Esophagus muscularis mucosa (tissue), 4 donors: ENCODE measurements around the gene SLC38A8. TPM values are rescaled to one million over a fixed set of nuclear protein-coding genes. Genes with fewer than 3 reads are reported as not detected.

Experiments
- DNase-seq: peaks from one replicate; pipeline ENCODE4 v3.0.0-alpha.2; 2017; ENCODE audit errors: extremely low spot score
- H3K27ac ChIP-seq, 4 donors: fragments of 200-600 bp; sonication (generic); replicated peaks in 1 of 4; 1 replicate in 3 of 4; 2 replicates in 1 of 4; pipeline ENCODE4 v1.5.1; 2016 to 2019; ENCODE audit warnings: mild to moderate bottlenecking in 1 of 4
- H3K27me3 ChIP-seq, 4 donors: fragments of 200-600 bp; sonication (generic); one replicate each; pipeline versions ENCODE4 v1.5.1 to v1.6.0; 2016 to 2019
- H3K36me3 ChIP-seq, 4 donors: fragments of 200-600 bp; sonication (generic); one replicate each; pipeline ENCODE4 v1.5.1; 2016 to 2019
- H3K4me1 ChIP-seq, 4 donors: fragments of 200-600 bp; sonication (generic); one replicate each; pipeline ENCODE4 v1.5.1; 2016 to 2019
- H3K4me3 ChIP-seq, 4 donors: fragments of 200-600 bp; sonication (generic); 1 replicate in 2 of 4; 2 replicates in 2 of 4; pipeline ENCODE4 v1.5.1; 2016 to 2019; ENCODE audit warnings: mild to moderate bottlenecking in 4 of 4, moderate library complexity in 1 of 4
- H3K9me3 ChIP-seq, 4 donors: fragments of 200-600 bp; sonication (generic); 1 replicate in 3 of 4; 2 replicates in 1 of 4; pipeline ENCODE4 v1.5.1; 2016 to 2019
- CTCF ChIP-seq, 3 experiments: fragments of 200-600 bp in 2 of 3; fragments of 450-650 bp in 1 of 3; sonication (generic) in 2 of 3; IDR thresholded peaks; one replicate each; pipeline ENCODE4 v1.5.1; 2017 to 2019; ENCODE audit warnings: antibody characterized with exemption in 3 of 3, mild to moderate bottlenecking in 2 of 3, moderate library complexity in 1 of 3
- EP300 ChIP-seq: sonication (generic); formaldehyde crosslinking; IDR thresholded peaks from one replicate; pipeline ENCODE4 v1.6.1; 2017; ENCODE audit warnings: antibody characterized with exemption
- POLR2A ChIP-seq: fragments of 450-650 bp; IDR thresholded peaks from one replicate; pipeline ENCODE4 v1.6.1; 2017; ENCODE audit warnings: antibody characterized with exemption, moderate library complexity, mild to moderate bottlenecking, low read depth
- POLR2AphosphoS5 ChIP-seq, 2 donors: sonication (generic); formaldehyde crosslinking; IDR thresholded peaks; one replicate each; pipeline ENCODE4 v1.6.1; 2017; ENCODE audit warnings: antibody characterized with exemption in 2 of 2
- WGBS: methylation state at CpG from one replicate; pipeline ENCODE4 v1.1.5; 2018; 5-methylcytosine and 5-hydroxymethylcytosine counted together
- intact Hi-C: fragments of 100-400 bp; cut with DNase I; formaldehyde crosslinking; loops from one replicate; pipeline ENCODE4 v1.15.1; 2023
- total RNA-seq, 4 donors: library from RNA; depleted of rRNA; stranded (reverse); fragments of >200 nt; gene quantifications; one replicate each; pipeline versions ENCODE4 v1.1.0 to v1.2.1, GENCODE V29; 2016

Gene SLC38A8
- total RNA-seq, 4 donors from 2014 or later: not detected

DNA sequence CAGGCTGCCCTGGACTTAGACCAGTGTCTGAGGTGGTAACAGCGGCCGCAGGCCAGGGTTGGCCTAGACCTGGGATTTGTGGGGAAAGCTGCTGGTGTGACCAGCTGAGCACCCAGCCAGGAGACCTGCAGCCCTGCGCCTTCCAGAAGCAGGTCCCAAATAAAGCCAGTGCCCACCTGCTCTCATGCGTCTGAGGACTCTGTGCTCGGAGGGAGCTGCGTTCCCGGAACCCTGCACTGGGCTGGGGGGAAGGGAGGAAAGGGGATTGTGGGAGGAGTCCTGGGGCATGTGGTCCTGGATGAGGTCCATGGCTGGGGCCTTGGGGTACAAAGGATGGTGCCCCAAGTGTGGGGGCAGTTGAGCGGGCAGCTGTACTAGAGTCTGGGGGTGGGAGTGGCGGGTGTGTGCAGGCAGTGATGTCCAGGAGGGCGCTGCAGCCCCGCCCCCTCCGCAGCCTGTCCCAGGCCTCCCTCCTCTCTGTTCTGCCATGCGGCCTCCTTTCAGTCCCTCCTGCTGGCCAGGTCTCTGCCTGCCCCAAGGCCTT lies 76.4 kb downstream of the SLC38A8 start:
- peaks cover 29 to 53% (median 43%) of the 10 kb centered on the region in 4 donors for H3K36me3 ChIP-seq
- intact Hi-C loops: loop anchor here (5.0 kb wide), 1 partner anchor 521 kb away; no protein-coding TSS in a partner anchor
- H3K27me3 ChIP-seq: peaks cover 0 to 24% (median 0%) of the 10 kb centered on the region in 4 donors
- peaks cover 0 to 14% (median 10%) of the 10 kb centered on the region in 4 donors for H3K4me1 ChIP-seq
- H3K27ac ChIP-seq: no peak overlapping the region
- no peaks in the 10 kb centered on the region for H3K9me3 ChIP-seq
- WGBS: 85% methylated on average over 10 of the region's 13 CpGs
- TF ChIP-seq CTCF (IDR thresholded peaks at IDR 0.05): no peak
- TF ChIP-seq EP300: no peak
- no peak for TF ChIP-seq POLR2AphosphoS5 (IDR thresholded peaks at IDR 0.05)
- no peak for TF ChIP-seq POLR2A
- no peak for DNase-seq
- H3K4me3 ChIP-seq: no peak overlapping the region

- Histone ChIP-seq H3K27ac (no peak overlapping the region), H3K9me3 (no peaks in the 10 kb centered on the region), H3K36me3 (peaks cover 36 to 59% (median 50%) of the 10 kb centered on the region in 4 donors), H3K27me3 (peaks cover 0 to 24% (median 0%) of the 10 kb centered on the region in 4 donors), H3K4me1 (peaks cover 0 to 14% (median 10%) of the 10 kb centered on the region in 4 donors), H3K4me3 (no peak overlapping the region)
- WGBS: 90% methylated on average over 6 of the region's 36 CpGs
- intact Hi-C loops: loop anchor here (5.0 kb wide), 1 partner anchor 522 kb away; no protein-coding TSS in a partner anchor
- no peak for TF ChIP-seq POLR2AphosphoS5 (IDR thresholded peaks at IDR 0.05)
- no peak for DNase-seq
These were observed 77.0 kb downstream of the SLC38A8 start for GRCh38 chr16:83965444-83966152.

GRCh38 chr16:83964684-83965443 lies 77.7 kb downstream of the SLC38A8 start:
- peaks cover 42 to 67% (median 57%) of the 10 kb centered on the region in 4 donors for H3K36me3 ChIP-seq
- intact Hi-C loops: loop anchor here (5.0 kb wide), 2 partner anchors 522 to 537 kb away; partner anchors contain the start of gene MEAK7
- DNase-seq: no peak
- no peaks in the 10 kb centered on the region for H3K9me3 ChIP-seq
- H3K27me3 ChIP-seq: peaks cover 0 to 19% (median 0%) of the 10 kb centered on the region in 4 donors
- no peak overlapping the region for H3K4me3 ChIP-seq
- peaks cover 0 to 14% (median 10%) of the 10 kb centered on the region in 4 donors for H3K4me1 ChIP-seq
- TF ChIP-seq EP300 (no peak), CTCF (IDR thresholded peaks at IDR 0.05) (no peak), POLR2A (no peak), POLR2AphosphoS5 (IDR thresholded peaks at IDR 0.05) (no peak)
- 92% methylated on average over 6 of the region's 26 CpGs for WGBS
- no peak overlapping the region for H3K27ac ChIP-seq

GRCh38 chr16:83963277-83964119 lies 79.1 kb downstream of the SLC38A8 start:
- Histone ChIP-seq H3K9me3 (no peaks in the 10 kb centered on the region), H3K27ac (no peak overlapping the region)

More at GRCh38 chr16:83963277-83964119, 79.1 kb downstream of the SLC38A8 start:
- no peak for TF ChIP-seq EP300
- TF ChIP-seq POLR2AphosphoS5 (IDR thresholded peaks at IDR 0.05): no peak
- TF ChIP-seq POLR2A: no peak
- no peak for TF ChIP-seq CTCF (IDR thresholded peaks at IDR 0.05)
- DNase-seq: no peak
- Histone ChIP-seq H3K27me3 (peaks cover 0 to 6% (median 0%) of the 10 kb centered on the region in 4 donors), H3K36me3 (peaks cover 54 to 80% (median 71%) of the 10 kb centered on the region in 4 donors), H3K4me1 (peaks cover 3 to 6% (median 6%) of the 10 kb centered on the region in 4 donors), H3K4me3 (no peak overlapping the region)
- intact Hi-C loops: loop anchor here (5.0 kb wide), 1 partner anchor 539 kb away; the partner anchor contains the start of gene MEAK7
- 89% methylated on average over 22 of the region's 22 CpGs for WGBS
